SU-DHL-6 (cell line): ENCODE results near the gene PLPP7.

Source experiments
- CTCF ChIP-seq: fragments of 200-600 bp; sonication (generic); IDR thresholded peaks from one replicate; pipeline ENCODE4 v1.5.1; 2017; ENCODE audit warnings: antibody characterized with exemption, mild to moderate bottlenecking, low read length, moderate library complexity; ENCODE audit not compliant: insufficient read depth, poor library complexity, severe bottlenecking
- EZH2phosphoT487 ChIP-seq: fragments of 200-600 bp; sonication (generic), shearing (Covaris generic); conservative IDR thresholded peaks from 2 replicates; pipeline ENCODE4 v1.6.1; 2018; ENCODE audit warnings: mild to moderate bottlenecking, antibody characterized with exemption, low read length, moderate library complexity, mixed read lengths

GRCh38 chr9:131271506-131271931, 18.0 kb upstream of the PLPP7 start:
- no peak for TF ChIP-seq EZH2phosphoT487
- TF ChIP-seq CTCF, result no peak
